ENCODE results near the gene KCNC4. TPM values are rescaled to one million over a fixed set of nuclear protein-coding genes. Genes with fewer than 3 reads are reported as not detected.

The KCNC4 gene
- total RNA-seq, 1 experiment from 2014 or later = 8.9 TPM

DNA sequence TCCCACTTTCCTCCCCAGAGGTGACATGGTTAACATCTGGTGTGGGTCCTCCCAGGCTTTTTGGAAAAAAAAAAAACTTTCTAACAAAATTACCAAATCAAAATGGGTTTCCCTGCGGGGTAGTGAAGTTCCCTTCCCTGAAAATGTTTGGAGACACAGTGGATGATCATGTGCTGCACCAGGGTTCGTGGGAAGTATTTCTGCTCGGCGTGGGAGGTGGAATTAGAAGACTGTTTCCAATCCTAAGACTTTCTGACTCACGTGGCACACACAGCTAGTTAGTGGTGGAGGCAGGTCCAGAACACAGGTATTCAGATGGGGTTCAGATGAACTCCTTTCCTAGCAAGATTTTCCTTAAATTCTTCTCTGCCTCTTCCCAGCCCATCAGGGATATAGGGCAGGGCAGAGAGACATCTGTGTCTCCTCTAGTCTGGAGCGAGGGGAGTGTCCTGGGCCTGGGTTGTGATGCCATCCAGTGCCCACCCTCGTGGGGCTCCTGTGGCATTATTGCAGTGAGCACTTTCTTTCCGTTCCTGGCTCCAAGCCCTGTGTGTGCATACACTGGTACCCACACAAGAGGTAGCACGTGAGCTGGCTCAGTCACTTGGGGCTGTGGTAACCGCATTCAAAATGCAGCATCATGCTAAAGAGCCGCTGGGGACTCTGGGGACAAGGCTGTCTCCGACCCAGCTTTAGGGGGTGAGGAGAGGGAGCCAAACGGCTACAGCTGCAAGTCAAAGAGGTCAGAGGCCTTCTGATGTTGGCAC lies 27.5 kb downstream of the KCNC4 start:
- Histone ChIP-seq H2AFZ (ENCODE audit: low read length) (no peak overlapping the region), H3K4me1 (ENCODE audit: insufficient read depth, low read length) (peaks cover 11% of the 10 kb centered on the region), H3K14ac (ENCODE audit: insufficient read depth, low read length) (no peak overlapping the region), H3K4me2 (ENCODE audit: insufficient read depth, insufficient read length, low read length) (no peak overlapping the region), H3T11ph (ENCODE audit: low read length) (no peak overlapping the region), H4K20me1 (ENCODE audit: control insufficient read depth, insufficient read depth, insufficient read length) (no peaks in the 10 kb centered on the region), H3K79me1 (ENCODE audit: insufficient read depth, low read depth, low read length, poor library complexity, severe bottlenecking) (no peaks in the 10 kb centered on the region), H2BK12ac (ENCODE audit: insufficient read length, low read depth, low read length) (no peak overlapping the region), H3K4ac (ENCODE audit: low read depth, low read length) (no peak overlapping the region), H4K8ac (replicated peaks; ENCODE audit: insufficient read length, low read depth, low read length) (no peak overlapping the region), H4K5ac (ENCODE audit: insufficient read length, low read depth, low read length) (no peak overlapping the region), H3K18ac (ENCODE audit: insufficient read length, low read depth, low read length) (no peak overlapping the region), H2BK5ac (ENCODE audit: insufficient read length, low read length) (no peak overlapping the region), H2BK120ac (ENCODE audit: low read depth, low read length, poor library complexity, severe bottlenecking) (no peak overlapping the region), H3K27ac (ENCODE audit: insufficient read length, low read depth, low read length) (no peak overlapping the region), H3K9ac (ENCODE audit: extremely low read depth, insufficient read length, low read length) (no peak overlapping the region), H3K23me2 (ENCODE audit: insufficient read length, low read depth, low read length, poor library complexity, severe bottlenecking) (no peaks in the 10 kb centered on the region), H3K79me2 (ENCODE audit: insufficient read depth, low read length) (no peaks in the 10 kb centered on the region), H2BK20ac (ENCODE audit: low read depth, low read length, poor library complexity, severe bottlenecking) (no peak overlapping the region), H4K91ac (ENCODE audit: insufficient read length, low read depth, low read length) (no peak overlapping the region), H3K56ac (ENCODE audit: insufficient read length, low read depth, low read length) (no peak overlapping the region), H2AK5ac (ENCODE audit: insufficient read length, low read length) (no peak overlapping the region), H3K27me3 (ENCODE audit: insufficient read depth, low read length) (no peaks in the 10 kb centered on the region), H3K23ac (ENCODE audit: insufficient read length, low read depth, low read length) (no peak overlapping the region), H2BK15ac (ENCODE audit: low read depth, low read length) (no peak overlapping the region), H3K9me3 (ENCODE audit: control insufficient read depth, low read depth, low read length) (peaks cover 4% of the 10 kb centered on the region)
- no peak for DNase-seq
- Mint-ChIP-seq H3K4me3 (no peak overlapping the region), H3K27ac (no peak overlapping the region; a peak in 1 of 7 replicates), H3K27me3 (ENCODE audit: low read depth) (peaks cover 3% of the 10 kb centered on the region), H3K4me1 (peaks cover 42 to 50% of the 10 kb centered on the region in 2 experiments), H3K9me3 (no peaks in the 10 kb centered on the region), H3K36me3 (ENCODE audit: insufficient read depth in 1 of 3, low read depth in 3 of 3) (peaks cover 0 to 2% (median 0%) of the 10 kb centered on the region in 3 experiments; a peak in 3 of 7 replicates)
- TF ChIP-seq, protein P1, sequence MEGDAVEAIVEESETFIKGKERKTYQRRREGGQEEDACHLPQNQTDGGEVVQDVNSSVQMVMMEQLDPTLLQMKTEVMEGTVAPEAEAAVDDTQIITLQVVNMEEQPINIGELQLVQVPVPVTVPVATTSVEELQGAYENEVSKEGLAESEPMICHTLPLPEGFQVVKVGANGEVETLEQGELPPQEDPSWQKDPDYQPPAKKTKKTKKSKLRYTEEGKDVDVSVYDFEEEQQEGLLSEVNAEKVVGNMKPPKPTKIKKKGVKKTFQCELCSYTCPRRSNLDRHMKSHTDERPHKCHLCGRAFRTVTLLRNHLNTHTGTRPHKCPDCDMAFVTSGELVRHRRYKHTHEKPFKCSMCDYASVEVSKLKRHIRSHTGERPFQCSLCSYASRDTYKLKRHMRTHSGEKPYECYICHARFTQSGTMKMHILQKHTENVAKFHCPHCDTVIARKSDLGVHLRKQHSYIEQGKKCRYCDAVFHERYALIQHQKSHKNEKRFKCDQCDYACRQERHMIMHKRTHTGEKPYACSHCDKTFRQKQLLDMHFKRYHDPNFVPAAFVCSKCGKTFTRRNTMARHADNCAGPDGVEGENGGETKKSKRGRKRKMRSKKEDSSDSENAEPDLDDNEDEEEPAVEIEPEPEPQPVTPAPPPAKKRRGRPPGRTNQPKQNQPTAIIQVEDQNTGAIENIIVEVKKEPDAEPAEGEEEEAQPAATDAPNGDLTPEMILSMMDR (conservative IDR thresholded peaks at IDR 0.05) = no peak
- no CpG with 5 or more reads among the region's 13 CpGs for WGBS (ENCODE audit: extremely low coverage, insufficient read length, low lambda C conversion rate)

All from H9 (cell line).